CD4-positive, alpha-beta memory T cell (primary cell): Measurements from ENCODE around the gene SPATA17. TPM values are rescaled to one million over a fixed set of nuclear protein-coding genes. Genes with fewer than 3 reads are reported as not detected.

Experiments
- CTCF ChIA-PET: fragments of 350-600 bp; sonication (Branson Sonifier 250); formaldehyde crosslinking; loops from one replicate; lab custom pipeline; 2021; ENCODE audit warnings: inconsistent platforms; ENCODE audit not compliant: partially characterized antibody; lab: Charles Lee
- POLR2A ChIA-PET: fragments of 350-600 bp; sonication (Branson Sonifier 250); formaldehyde crosslinking; loops from one replicate; lab custom pipeline; 2021; ENCODE audit not compliant: partially characterized antibody; lab: Charles Lee
- DNase-seq, 5 donors: peaks; one replicate each; pipeline versions ENCODE4 v3.0.0 to v3.0.0-alpha.2; 2020 to 2022; ENCODE audit warnings: mixed read lengths in 1 of 5
- H3K27ac ChIP-seq: one replicate; pipeline ENCODE4 v1.7.0; 2013; ENCODE audit warnings: low read depth, low read length
- H3K27me3 ChIP-seq: 2 replicates; pipeline ENCODE4 v1.7.0; 2013; ENCODE audit warnings: mild to moderate bottlenecking, low read length, moderate library complexity; ENCODE audit not compliant: insufficient read depth
- H3K36me3 ChIP-seq: 2 replicates; pipeline ENCODE4 v1.7.0; 2013; ENCODE audit warnings: mild to moderate bottlenecking, low read length, moderate library complexity; ENCODE audit not compliant: insufficient read depth
- H3K4me1 ChIP-seq: 2 replicates; pipeline ENCODE4 v1.7.0; 2013; ENCODE audit warnings: mild to moderate bottlenecking, low read length, moderate library complexity; ENCODE audit not compliant: insufficient read depth
- H3K4me3 ChIP-seq, 2 donors: one replicate each; pipeline ENCODE4 v1.7.0; 2013; ENCODE audit warnings: low read length in 2 of 2, mild to moderate bottlenecking in 1 of 2
- H3K9me3 ChIP-seq, 2 donors: one replicate each; pipeline ENCODE4 v1.7.0; 2013; ENCODE audit warnings: low read length in 2 of 2, control low read depth in 1 of 2; ENCODE audit not compliant: control insufficient read depth in 1 of 2
- H3K27ac Mint-ChIP-seq, 7 donors: one replicate each; pipeline ENCODE4 v1.8.0; 2020 to 2021; ENCODE audit warnings: mixed read lengths in 7 of 7, mild to moderate bottlenecking in 6 of 7, inconsistent platforms in 3 of 7, moderate library complexity in 3 of 7
- H3K27me3 Mint-ChIP-seq, 2 donors: one replicate each; pipeline ENCODE4 v1.8.0; 2020 to 2021; ENCODE audit warnings: mixed read lengths in 2 of 2
- H3K36me3 Mint-ChIP-seq, 2 donors: one replicate each; pipeline ENCODE4 v1.8.0; 2020 to 2021; ENCODE audit warnings: mixed read lengths in 2 of 2, inconsistent platforms in 1 of 2, mild to moderate bottlenecking in 1 of 2
- H3K4me1 Mint-ChIP-seq, 4 donors: one replicate each; pipeline ENCODE4 v1.8.0; 2020 to 2021; ENCODE audit warnings: mixed read lengths in 4 of 4, mild to moderate bottlenecking in 1 of 4
- H3K4me3 Mint-ChIP-seq, 8 donors: one replicate each; pipeline ENCODE4 v1.8.0; 2020 to 2021; ENCODE audit warnings: mixed read lengths in 8 of 8, mild to moderate bottlenecking in 7 of 8, moderate library complexity in 6 of 8, inconsistent platforms in 3 of 8
- H3K9me3 Mint-ChIP-seq, 8 donors: one replicate each; pipeline ENCODE4 v1.8.0; 2020 to 2021; ENCODE audit warnings: mixed read lengths in 8 of 8, mild to moderate bottlenecking in 5 of 8, inconsistent platforms in 3 of 8, moderate library complexity in 1 of 8
- intact Hi-C: fragments of 100-400 bp; cut with micrococcal nuclease; formaldehyde crosslinking; loops from one replicate; pipeline ENCODE4 v1.15.1; 2023
- polyA plus RNA-seq, 2 donors: library from polyadenylated mRNA; unstranded; fragments of 300-500 nt; fragmentation: Illumina TruSeq; gene quantifications; one replicate each; pipeline ENCODE4 v1.2.3, GENCODE V29; 2021
- total RNA-seq, 2 experiments: library from RNA; stranded (reverse); gene quantifications; one replicate each; pipeline ENCODE4 v1.2.3, GENCODE V29; 2021

SPATA17 gene
- total and polyA plus RNA-seq, 4 experiments from 2014 or later, result not detected

- Mint-ChIP-seq H3K27me3 (peaks cover 0 to 5% of the 10 kb centered on the region in 2 donors), H3K4me1 (no peaks in the 10 kb centered on the region), H3K4me3 (no peak overlapping the region), H3K9me3 (peaks cover 0 to 4% (median 0%) of the 10 kb centered on the region in 8 donors), H3K27ac (no peak overlapping the region), H3K36me3 (no peaks in the 10 kb centered on the region)
- no peak for DNase-seq
- ChIA-PET CTCF (no interaction called here), POLR2A (no interaction called here)
- H3K27ac ChIP-seq, result no peak overlapping the region
- intact Hi-C loops, result no loop called here
- no peaks in the 10 kb centered on the region for H3K36me3 ChIP-seq
- no peaks in the 10 kb centered on the region for H3K27me3 ChIP-seq
- no peak overlapping the region for H3K4me3 ChIP-seq
- no peaks in the 10 kb centered on the region for H3K9me3 ChIP-seq
- no peaks in the 10 kb centered on the region for H3K4me1 ChIP-seq
These were observed 84.5 kb downstream of the SPATA17 start for GRCh38 chr1:217715681-217716080.

GRCh38 chr1:217717959-217718358 lies 86.8 kb downstream of the SPATA17 start:
- peaks cover 0 to 4% (median 0%) of the 10 kb centered on the region in 8 donors for H3K9me3 Mint-ChIP-seq
- H3K4me1 ChIP-seq, result no peaks in the 10 kb centered on the region
- no peaks in the 10 kb centered on the region for H3K36me3 ChIP-seq
- no peak for DNase-seq
- no peaks in the 10 kb centered on the region for H3K4me1 Mint-ChIP-seq
- ChIA-PET POLR2A (no interaction called here), CTCF (no interaction called here)
- H3K27ac ChIP-seq, result no peak overlapping the region
- no peaks in the 10 kb centered on the region for H3K9me3 ChIP-seq
- H3K27me3 ChIP-seq, result no peaks in the 10 kb centered on the region
- no peak overlapping the region for H3K4me3 ChIP-seq
- H3K4me3 Mint-ChIP-seq, result no peak overlapping the region
- H3K27me3 Mint-ChIP-seq, result peaks cover 0 to 5% of the 10 kb centered on the region in 2 donors
- intact Hi-C loops, result no loop called here
- no peaks in the 10 kb centered on the region for H3K36me3 Mint-ChIP-seq
- H3K27ac Mint-ChIP-seq, result no peak overlapping the region

GRCh38 chr1:217718873-217719272 lies 87.7 kb downstream of the SPATA17 start:
- intact Hi-C loops, result no loop called here
- Histone ChIP-seq H3K27me3 (no peaks in the 10 kb centered on the region), H3K27ac (no peak overlapping the region), H3K36me3 (no peaks in the 10 kb centered on the region), H3K4me3 (no peak overlapping the region), H3K4me1 (no peaks in the 10 kb centered on the region), H3K9me3 (no peaks in the 10 kb centered on the region)
- Mint-ChIP-seq H3K9me3 (peaks cover 0 to 2% (median 0%) of the 10 kb centered on the region in 8 donors), H3K4me1 (no peaks in the 10 kb centered on the region), H3K27me3 (peaks cover 0 to under 1% of the 10 kb centered on the region in 2 donors), H3K27ac (no peak overlapping the region), H3K4me3 (no peak overlapping the region), H3K36me3 (no peaks in the 10 kb centered on the region)
- POLR2A ChIA-PET, result no interaction called here
- DNase-seq, result no peak
- CTCF ChIA-PET, result no interaction called here

- POLR2A ChIA-PET, result no interaction called here
- intact Hi-C loops, result no loop called here
- Mint-ChIP-seq H3K9me3 (peaks cover 0 to 2% (median 0%) of the 10 kb centered on the region in 8 donors), H3K27me3 (no peaks in the 10 kb centered on the region), H3K4me1 (no peaks in the 10 kb centered on the region), H3K36me3 (no peaks in the 10 kb centered on the region), H3K27ac (no peak overlapping the region), H3K4me3 (no peak overlapping the region)
- Histone ChIP-seq H3K36me3 (no peaks in the 10 kb centered on the region), H3K27me3 (no peaks in the 10 kb centered on the region), H3K9me3 (no peaks in the 10 kb centered on the region), H3K4me3 (no peak overlapping the region), H3K27ac (no peak overlapping the region), H3K4me1 (no peaks in the 10 kb centered on the region)
- DNase-seq, result no peak
- CTCF ChIA-PET, result no interaction called here
These were observed 90.5 kb downstream of the SPATA17 start for GRCh38 chr1:217721692-217722091.

GRCh38 chr1:217734973-217735372 lies 103.8 kb downstream of the SPATA17 start:
- Histone ChIP-seq H3K4me3 (no peak overlapping the region), H3K4me1 (no peaks in the 10 kb centered on the region), H3K27me3 (no peaks in the 10 kb centered on the region), H3K36me3 (no peaks in the 10 kb centered on the region), H3K27ac (no peak overlapping the region), H3K9me3 (no peaks in the 10 kb centered on the region)
- no peak overlapping the region for H3K27ac Mint-ChIP-seq
- H3K4me3 Mint-ChIP-seq, result no peak overlapping the region
- CTCF ChIA-PET, result no interaction called here
- H3K4me1 Mint-ChIP-seq, result no peaks in the 10 kb centered on the region
- POLR2A ChIA-PET, result no interaction called here
- no peak for DNase-seq
- intact Hi-C loops, result no loop called here
- H3K9me3 Mint-ChIP-seq, result no peaks in the 10 kb centered on the region
- peaks cover 0 to 4% of the 10 kb centered on the region in 2 donors for H3K27me3 Mint-ChIP-seq
- H3K36me3 Mint-ChIP-seq, result no peaks in the 10 kb centered on the region

GRCh38 chr1:217747156-217747769 lies 116.1 kb downstream of the SPATA17 start:
- H3K9me3 ChIP-seq, result no peaks in the 10 kb centered on the region
- no peaks in the 10 kb centered on the region for H3K4me1 Mint-ChIP-seq
- H3K27ac ChIP-seq, result no peak overlapping the region
- no peaks in the 10 kb centered on the region for H3K9me3 Mint-ChIP-seq
- no peaks in the 10 kb centered on the region for H3K27me3 ChIP-seq
- H3K27ac Mint-ChIP-seq, result no peak overlapping the region
- no peaks in the 10 kb centered on the region for H3K4me1 ChIP-seq
- peak in 1 of 5 donors; percentile 1 for DNase-seq
- ChIA-PET POLR2A (no interaction called here), CTCF (no interaction called here)
- no peak overlapping the region for H3K4me3 ChIP-seq
- no peaks in the 10 kb centered on the region for H3K27me3 Mint-ChIP-seq
- intact Hi-C loops, result no loop called here
- no peak overlapping the region for H3K4me3 Mint-ChIP-seq
- H3K36me3 Mint-ChIP-seq, result no peaks in the 10 kb centered on the region
- H3K36me3 ChIP-seq, result no peaks in the 10 kb centered on the region

GRCh38 chr1:217769768-217770167 lies 138.6 kb downstream of the SPATA17 start:
- POLR2A ChIA-PET, result no interaction called here
- H3K4me1 Mint-ChIP-seq, result no peaks in the 10 kb centered on the region

More at GRCh38 chr1:217769768-217770167, 138.6 kb downstream of the SPATA17 start:
- Mint-ChIP-seq H3K36me3 (no peaks in the 10 kb centered on the region), H3K27ac (no peak overlapping the region), H3K9me3 (peaks cover 0 to 3% (median 0%) of the 10 kb centered on the region in 8 donors), H3K27me3 (no peaks in the 10 kb centered on the region), H3K4me3 (no peak overlapping the region)
- Histone ChIP-seq H3K36me3 (no peaks in the 10 kb centered on the region), H3K27me3 (no peaks in the 10 kb centered on the region), H3K4me1 (no peaks in the 10 kb centered on the region), H3K4me3 (no peak overlapping the region), H3K9me3 (no peaks in the 10 kb centered on the region), H3K27ac (no peak overlapping the region)
- CTCF ChIA-PET, result no interaction called here
- intact Hi-C loops, result no loop called here
- no peak for DNase-seq
